SKM-1 treated with dmso at 0.1 percent for 144 hours (cell line): ENCODE results near the gene LOXL4.

Experiments
- DNase-seq: peaks from one replicate; lab custom pipeline; 2025; ENCODE audit not compliant: unreplicated experiment; lab: John Stamatoyannopoulos, UW

LOXL4 gene

DNA sequence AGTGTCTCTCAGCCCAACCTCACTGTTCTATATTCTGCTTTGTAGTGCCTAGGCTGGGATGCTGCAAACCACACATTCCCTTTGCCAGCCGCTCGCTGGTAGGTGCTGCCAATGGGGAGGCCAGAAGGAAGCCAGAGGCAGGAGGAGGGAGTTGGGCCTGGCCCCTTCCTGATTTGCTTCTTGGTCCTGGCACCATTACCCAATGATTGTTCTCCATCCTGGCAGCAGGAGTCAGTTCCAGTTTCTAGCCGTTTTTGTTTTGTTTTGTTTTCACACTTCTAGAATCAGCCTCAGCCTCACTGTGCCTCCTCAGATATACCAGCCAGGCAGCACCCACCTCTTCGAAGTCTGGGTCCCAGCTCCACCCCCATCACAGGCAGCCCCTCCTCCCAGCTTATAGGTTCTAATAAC is 27.4 kb upstream of the LOXL4 start:
- DNase-seq: no peak

DNA sequence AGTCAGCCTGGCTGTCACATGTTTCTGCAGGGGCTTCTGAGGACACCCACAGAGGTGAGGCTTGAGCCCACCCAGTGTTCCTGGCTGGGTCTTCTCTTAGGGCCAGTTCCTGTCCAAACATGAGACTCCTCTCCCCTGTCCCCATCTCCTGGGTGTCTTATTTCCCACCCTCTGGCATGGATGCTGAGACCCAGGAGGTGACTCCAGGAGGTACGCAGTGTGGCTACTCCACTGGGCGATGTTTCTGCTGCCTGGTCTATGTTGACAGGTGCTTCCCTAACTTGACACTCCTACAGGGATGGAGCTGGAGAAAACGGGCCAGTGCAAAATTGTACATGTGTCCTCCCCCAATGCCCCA is 26.3 kb upstream of the LOXL4 start:
- DNase-seq: no peak

DNA sequence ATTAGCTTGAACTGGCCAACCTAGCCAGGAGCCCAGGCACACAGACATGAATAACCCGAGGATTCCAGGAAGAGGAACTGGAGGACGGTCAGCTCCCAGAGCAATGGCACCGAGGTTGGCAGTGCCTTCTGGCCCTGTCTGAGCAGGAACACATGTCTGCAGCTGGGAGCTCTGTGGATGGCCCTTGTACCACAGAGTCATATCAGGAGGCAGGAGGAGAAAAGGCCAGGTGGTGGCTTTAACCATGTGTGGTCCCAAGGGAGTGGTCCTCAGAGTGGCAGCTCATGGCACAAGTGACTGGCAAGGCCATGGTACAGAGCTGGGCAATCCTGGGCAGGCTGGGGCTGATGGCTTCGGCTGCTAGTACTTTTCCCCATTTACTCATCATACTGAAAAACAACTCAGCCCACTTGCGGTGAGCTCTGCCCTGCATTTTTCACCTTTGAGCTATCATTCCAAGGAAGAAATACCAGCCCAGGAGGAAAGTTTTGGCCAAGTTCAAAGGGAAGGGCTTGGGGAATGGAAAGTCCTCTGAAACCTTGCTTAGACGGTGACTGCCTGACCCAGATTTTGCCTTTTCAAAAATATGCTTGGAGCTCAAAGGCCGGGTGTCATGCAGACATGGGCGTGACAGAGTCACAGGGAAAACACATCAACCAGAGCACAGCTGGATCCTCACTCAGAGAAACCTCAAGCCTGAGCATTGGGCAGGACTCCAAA is 25.7 kb upstream of the LOXL4 start:
- DNase-seq: no peak

GRCh38 chr10:98292971-98293370 is 25.0 kb upstream of the LOXL4 start:
- no peak for DNase-seq

DNA sequence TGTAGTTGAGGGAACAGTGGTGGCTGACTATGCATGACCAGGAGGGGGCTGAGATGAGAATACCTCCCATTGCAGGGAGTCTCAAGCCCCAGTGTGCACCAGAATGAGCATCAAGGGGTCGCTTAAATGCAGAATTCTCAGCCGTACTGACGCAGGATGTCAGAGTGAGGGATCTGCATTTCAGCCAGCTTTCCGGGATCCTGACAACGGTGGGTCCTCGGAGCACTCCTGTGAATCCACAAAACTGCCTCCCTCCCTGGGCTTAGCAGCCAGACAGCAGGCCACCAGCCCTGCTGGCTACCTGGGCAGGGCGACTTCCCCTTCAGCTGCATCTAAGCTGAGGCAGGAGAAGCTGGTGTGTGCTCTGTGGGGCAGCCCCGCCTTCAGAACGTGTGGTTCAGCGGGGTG is 21.8 kb upstream of the LOXL4 start:
- DNase-seq: no peak

DNA sequence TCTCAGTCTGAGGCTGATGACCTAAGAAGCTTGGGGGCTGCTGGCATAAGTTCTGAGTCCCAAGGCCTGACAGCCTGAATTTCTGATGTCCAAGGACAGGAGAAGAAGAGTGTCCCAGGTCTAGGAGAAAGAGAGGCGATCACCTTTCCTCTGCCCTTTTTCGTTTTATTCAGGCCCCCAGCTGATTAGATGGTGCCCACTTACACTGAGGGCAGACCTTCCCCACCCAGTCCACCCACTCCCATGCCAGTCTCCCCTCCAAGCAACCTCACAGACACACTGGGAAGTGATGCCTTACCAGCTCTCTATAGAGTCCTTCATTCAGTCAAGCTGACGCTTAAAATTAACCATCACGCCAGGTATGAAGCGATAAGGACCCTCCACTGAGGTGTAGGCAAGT is 19.3 kb upstream of the LOXL4 start:
- no peak for DNase-seq

GRCh38 chr10:98286419-98286818 is 18.4 kb upstream of the LOXL4 start:
- DNase-seq: no peak

- DNase-seq: no peak
These were observed 17.4 kb upstream of the LOXL4 start for GRCh38 chr10:98285416-98285815.

- no peak for DNase-seq
These were observed 8.3 kb upstream of the LOXL4 start for GRCh38 chr10:98276311-98276710.

GRCh38 chr10:98274562-98274961 is 6.6 kb upstream of the LOXL4 start:
- DNase-seq: no peak

DNA sequence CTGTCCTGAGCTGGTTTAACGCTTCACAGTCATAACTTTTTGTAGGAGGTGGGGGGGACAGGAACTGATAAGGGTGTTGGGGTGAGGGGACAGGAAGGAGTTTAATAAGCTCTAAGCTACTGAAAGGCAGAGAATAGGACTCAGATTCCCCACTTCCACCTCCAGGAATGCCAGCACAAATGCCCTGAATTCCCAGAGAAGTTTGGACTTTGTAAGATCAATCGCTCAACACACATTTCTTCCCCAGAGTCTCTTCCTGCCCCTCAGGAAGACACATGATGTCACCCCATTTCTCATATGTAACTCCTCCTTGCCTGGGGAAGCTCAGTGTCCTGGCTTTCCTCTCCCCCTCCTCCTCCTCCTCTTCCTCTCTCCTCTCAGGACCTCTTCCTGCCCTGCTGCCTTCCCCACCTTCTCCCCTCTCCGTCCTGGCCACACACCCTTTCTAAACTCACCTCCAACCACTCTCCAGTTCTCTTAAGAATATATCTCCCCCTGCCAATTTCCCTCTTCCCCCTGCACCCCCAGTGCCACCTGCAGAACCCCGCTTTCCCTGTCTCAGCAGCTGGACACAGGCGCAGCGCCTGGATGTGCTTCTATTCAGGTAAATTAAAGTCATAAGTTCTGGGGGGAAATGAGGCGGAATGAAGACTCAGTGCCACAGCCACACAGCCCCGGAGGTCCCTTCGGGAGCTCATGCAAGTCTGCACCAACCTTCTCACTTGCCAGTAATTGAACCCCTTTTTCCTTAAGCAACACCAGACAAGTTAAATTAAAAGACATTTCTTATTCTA is 5.3 kb upstream of the LOXL4 start:
- no peak for DNase-seq

DNA sequence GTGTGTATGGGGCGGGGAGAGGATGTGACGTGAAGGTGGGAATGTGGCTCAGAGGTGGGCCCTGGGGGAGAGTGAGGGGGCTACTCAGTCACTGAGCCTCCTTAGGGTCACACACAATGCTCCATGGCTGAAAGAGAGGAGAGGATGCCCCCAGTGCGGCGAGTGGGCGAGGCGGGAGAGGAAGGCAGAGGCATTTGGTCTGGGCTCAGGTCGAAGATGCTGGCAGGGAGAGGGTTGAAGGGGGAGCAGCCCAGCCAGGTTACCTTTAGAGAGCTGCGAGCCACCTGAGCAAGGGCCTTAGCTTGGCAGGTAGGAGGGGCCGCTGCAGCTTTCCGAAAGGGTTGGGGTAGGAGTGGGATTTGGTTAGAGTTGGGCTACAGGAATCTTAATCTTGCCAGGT is 4.7 kb upstream of the LOXL4 start:
- DNase-seq: no peak

GRCh38 chr10:98272245-98272644 is 4.3 kb upstream of the LOXL4 start:
- no peak for DNase-seq

DNA sequence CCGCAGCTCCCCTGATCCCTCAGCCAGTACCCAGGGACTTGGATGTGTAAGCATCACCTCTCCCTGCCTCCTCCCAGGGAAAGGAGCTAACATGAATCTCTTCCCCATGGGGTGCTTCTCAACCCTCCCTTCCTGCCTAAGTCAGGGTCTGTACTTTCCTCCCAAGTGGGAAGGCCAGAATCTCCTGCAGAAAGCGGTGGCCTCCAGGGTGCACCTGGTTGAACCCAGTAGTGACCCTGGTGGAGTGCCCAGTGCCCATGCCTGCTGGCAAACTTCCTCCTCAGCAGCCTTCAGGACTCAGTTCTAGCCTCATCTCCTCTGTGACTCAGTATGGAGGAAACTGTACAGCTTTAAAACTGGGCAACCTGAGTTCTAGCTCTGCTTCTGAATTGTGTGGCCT is 2.8 kb upstream of the LOXL4 start:
- no peak for DNase-seq

DNA sequence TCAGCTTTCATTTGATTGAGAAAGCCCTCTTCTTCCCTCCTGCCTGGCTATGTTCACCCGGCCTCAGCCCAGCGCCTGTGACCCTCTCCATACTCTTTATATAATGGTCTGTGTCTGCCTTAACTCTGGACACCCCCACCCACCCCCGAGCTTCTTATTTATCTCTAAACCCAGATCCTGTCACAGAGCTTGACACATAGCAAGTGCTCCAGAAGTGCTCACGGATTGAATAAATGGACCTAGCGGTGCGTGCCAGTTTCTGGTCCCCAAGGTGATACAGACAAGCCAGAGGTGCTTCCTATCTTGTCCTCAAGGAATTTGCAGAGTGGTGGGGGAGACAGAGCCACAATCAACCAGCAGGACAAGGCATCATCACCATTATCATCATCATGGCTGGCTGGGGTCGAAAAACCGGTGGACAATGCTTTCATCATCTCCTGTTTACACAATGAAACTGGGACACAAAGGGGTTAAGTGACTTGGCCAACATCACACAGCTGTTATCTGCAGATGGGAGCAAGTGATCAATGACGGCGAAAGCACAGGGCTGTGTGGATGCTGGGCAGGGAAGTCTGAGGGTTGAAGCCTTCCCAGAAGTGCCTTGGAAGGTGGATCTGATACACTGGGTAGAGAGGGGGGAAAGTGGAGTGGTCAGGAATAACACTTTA is 2.2 kb upstream of the LOXL4 start:
- no peak for DNase-seq

GRCh38 chr10:98269435-98269912 is 1.5 kb upstream of the LOXL4 start:
- DNase-seq: no peak

DNA sequence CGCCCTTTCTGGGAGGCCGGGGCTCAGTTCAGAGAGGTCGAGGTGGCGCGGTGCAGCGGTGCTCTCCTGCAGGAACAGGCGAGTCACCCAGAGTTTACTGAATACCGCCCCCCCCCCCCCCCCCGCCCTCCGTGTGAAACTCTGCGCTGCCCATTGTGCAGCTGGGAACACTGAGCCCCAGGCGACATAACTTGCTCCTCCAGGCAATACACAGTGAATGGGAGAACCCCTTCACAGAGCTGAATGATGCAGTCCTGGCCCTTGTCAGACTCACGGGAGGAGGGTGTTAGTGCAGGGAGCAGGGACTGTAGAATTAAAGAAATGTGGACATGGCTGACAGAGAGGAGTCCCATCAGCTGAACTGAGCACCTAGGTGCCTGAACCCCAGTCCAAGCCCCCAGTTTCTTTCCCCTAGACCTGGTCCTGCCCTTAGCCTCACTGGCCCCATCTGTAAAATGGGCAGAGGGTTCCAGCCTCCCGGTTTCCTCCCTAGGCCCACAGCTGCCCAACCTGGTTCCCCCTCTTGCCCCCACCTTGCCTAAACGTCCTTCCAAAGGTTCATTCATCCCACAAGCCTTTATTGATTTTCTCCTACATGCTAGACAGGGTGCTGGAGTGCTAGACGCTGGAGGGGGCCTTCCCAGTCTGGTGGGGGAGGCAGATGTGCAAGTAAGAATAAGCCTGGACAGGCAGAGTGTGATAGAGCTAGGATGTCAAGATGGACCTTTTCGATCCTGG is 869 bp upstream of the LOXL4 start:
- DNase-seq: no peak

DNA sequence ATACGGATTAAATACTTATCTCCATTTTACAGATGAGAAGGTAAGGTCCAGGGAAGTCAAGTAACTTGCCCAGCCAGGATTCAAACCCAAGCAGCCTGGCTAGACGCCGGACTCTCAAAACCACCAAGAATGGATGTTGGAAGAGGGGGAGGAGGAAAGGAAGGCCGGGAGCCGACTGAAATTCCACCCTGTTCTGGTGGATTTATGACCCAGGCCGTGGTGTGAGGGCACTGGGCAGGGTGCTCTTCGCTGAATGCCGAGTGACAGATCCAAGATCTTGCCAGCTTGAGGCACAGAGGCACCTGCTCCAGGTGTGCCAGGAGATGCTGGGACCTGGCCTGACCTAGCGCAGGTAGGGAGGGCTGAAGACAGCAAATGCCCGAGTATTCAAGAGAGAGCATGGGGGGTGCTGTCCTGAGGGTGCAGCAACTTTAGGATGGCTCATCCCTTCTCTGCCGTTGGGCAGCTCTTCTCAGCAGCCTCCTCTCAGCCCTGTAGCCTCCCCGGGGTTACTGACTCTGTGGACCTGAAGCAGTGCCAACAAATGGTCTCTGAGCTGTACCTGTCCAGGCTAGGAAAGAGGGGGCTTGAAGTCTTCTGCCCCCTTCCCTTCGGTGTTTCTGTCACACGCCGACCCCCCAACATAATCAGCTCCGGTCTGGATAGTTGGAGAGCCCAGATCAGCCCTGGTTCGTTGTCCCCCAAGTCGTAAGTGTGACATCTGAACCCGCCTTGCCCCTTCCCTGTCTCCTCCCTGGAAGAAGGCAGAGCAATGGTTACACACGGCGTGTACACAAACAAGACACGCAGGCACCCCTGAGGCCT is 713 bp downstream of the LOXL4 start:
- DNase-seq: no peak

DNA sequence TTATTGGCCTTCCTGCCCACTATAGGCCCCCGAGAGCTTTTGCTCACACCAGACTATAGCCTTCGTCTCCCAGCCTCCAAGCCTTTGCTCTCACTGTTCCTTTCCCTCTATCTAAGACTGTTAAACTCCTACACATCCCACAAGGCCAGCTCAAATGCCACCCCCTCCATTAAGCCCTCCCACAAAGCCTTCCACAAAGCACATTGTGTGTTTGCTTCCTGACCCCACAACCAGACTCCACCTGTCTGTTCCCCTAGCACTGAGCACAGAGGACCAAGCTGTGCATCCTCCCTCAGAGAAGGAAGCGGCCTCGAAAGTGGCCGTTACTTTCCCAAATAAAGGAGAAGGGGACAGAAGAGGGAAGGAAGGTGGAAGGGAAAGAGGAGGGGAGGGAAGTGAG is 1.3 kb downstream of the LOXL4 start:
- no peak for DNase-seq
